GM19099 (cell line): ENCODE data around the gene HOOK1.

Source experiments
- POLR2A ChIP-seq: IDR thresholded peaks from 3 replicates; pipeline ENCODE4 v1.6.1; 2011; ENCODE audit warnings: low read depth; ENCODE audit not compliant: insufficient read length; ENCODE audit errors: extremely low read depth

Gene HOOK1

GRCh38 chr1:59814180-59814900, 409 bp upstream of the HOOK1 start:
- TF ChIP-seq POLR2A, result peak; percentile 87

- TF ChIP-seq POLR2A, result no peak
Measured at GRCh38 chr1:59815892-59816291, 1.1 kb downstream of the HOOK1 start.

GRCh38 chr1:59816318-59816878, 1.6 kb downstream of the HOOK1 start:
- no peak for TF ChIP-seq POLR2A

- TF ChIP-seq POLR2A, result no peak
Measured at GRCh38 chr1:59819566-59820438, 5.1 kb downstream of the HOOK1 start.

GRCh38 chr1:59827055-59827643, 12.4 kb downstream of the HOOK1 start:
- no peak for TF ChIP-seq POLR2A

- no peak for TF ChIP-seq POLR2A
Measured at GRCh38 chr1:59828160-59828559, 13.4 kb downstream of the HOOK1 start.

- no peak for TF ChIP-seq POLR2A
Measured at GRCh38 chr1:59831529-59831928, 16.8 kb downstream of the HOOK1 start.

GRCh38 chr1:59833022-59833421, 18.3 kb downstream of the HOOK1 start:
- no peak for TF ChIP-seq POLR2A

- no peak for TF ChIP-seq POLR2A
Measured at GRCh38 chr1:59833991-59834390, 19.2 kb downstream of the HOOK1 start.

- no peak for TF ChIP-seq POLR2A
Measured at GRCh38 chr1:59845091-59845490, 30.3 kb downstream of the HOOK1 start.

GRCh38 chr1:59846209-59846894, 31.6 kb downstream of the HOOK1 start:
- no peak for TF ChIP-seq POLR2A

GRCh38 chr1:59846895-59847282, 32.1 kb downstream of the HOOK1 start:
- no peak for TF ChIP-seq POLR2A

- TF ChIP-seq POLR2A, result no peak
Measured at GRCh38 chr1:59852117-59852516, 37.4 kb downstream of the HOOK1 start.

- no peak for TF ChIP-seq POLR2A
Measured at GRCh38 chr1:59856725-59857338, 42.1 kb downstream of the HOOK1 start.
